SK-N-SH treated with all-trans-retinoic acid at 6 μM for 48 hours (cell line): ENCODE measurements around the gene ULK1.
"Not testable (repeated sequence)": the region's sequence is repeated elsewhere in the genome, so short reads cannot be mapped to it uniquely, and the experiment has no call there.

Experiments used
- ATAC-seq: fragments of 200-7000 bp; cut with Tn5 transposase; 3 replicates; pipeline ENCODE4 v1.9.1; 2020; ENCODE audit warnings: mild to moderate bottlenecking, moderate library complexity
- BACH2 ChIP-seq: fragments of 250-450 bp; sonication (Bioruptor Pico); IDR thresholded peaks from 2 replicates; pipeline ENCODE4 v1.9.0; 2021; ENCODE audit warnings: mild to moderate bottlenecking, borderline replicate concordance
- CREB5 ChIP-seq: fragments of 250-450 bp; sonication (Bioruptor Pico); IDR thresholded peaks from 2 replicates; pipeline ENCODE4 v1.5.1; 2020; ENCODE audit warnings: low read depth, mild to moderate bottlenecking, moderate library complexity
- CSDC2 ChIP-seq: fragments of 250-450 bp; sonication (Bioruptor Pico); IDR thresholded peaks from 2 replicates; pipeline ENCODE4 v1.5.0; 2020; ENCODE audit warnings: mild to moderate bottlenecking, moderate library complexity
- CSRNP3 ChIP-seq: fragments of 250-450 bp; sonication (Bioruptor Pico); IDR thresholded peaks from 2 replicates; pipeline ENCODE4 v1.5.1; 2021; ENCODE audit warnings: mild to moderate bottlenecking, moderate library complexity
- ESRRG ChIP-seq: fragments of 250-450 bp; sonication (Bioruptor Pico); IDR thresholded peaks from 2 replicates; pipeline ENCODE4 v1.6.1; 2021; ENCODE audit warnings: mild to moderate bottlenecking
- GLIS3 ChIP-seq: fragments of 250-450 bp; sonication (Bioruptor Pico); IDR thresholded peaks from 2 replicates; pipeline ENCODE4 v1.5.0; 2020; ENCODE audit warnings: mild to moderate bottlenecking, moderate library complexity
- ISL1 ChIP-seq: fragments of 250-450 bp; sonication (Bioruptor Pico); IDR thresholded peaks from 2 replicates; pipeline ENCODE4 v2.1.2; 2022; ENCODE audit warnings: mild to moderate bottlenecking, moderate library complexity
- POU6F1 ChIP-seq: fragments of 250-450 bp; sonication (Bioruptor Pico); IDR thresholded peaks from 2 replicates; pipeline ENCODE4 v1.8.0; 2021; ENCODE audit warnings: low read depth, mild to moderate bottlenecking, moderate library complexity, borderline replicate concordance
- SNAI2 ChIP-seq: fragments of 250-450 bp; sonication (Bioruptor Pico); IDR thresholded peaks from 2 replicates; pipeline ENCODE4 v1.5.0; 2020; ENCODE audit warnings: mild to moderate bottlenecking, moderate library complexity
- TCF4 ChIP-seq: fragments of 250-450 bp; sonication (Bioruptor Pico); IDR thresholded peaks from 2 replicates; pipeline ENCODE4 v1.8.0; 2021; ENCODE audit warnings: mild to moderate bottlenecking, moderate library complexity, borderline replicate concordance
- TOX ChIP-seq: fragments of 250-450 bp; sonication (Bioruptor Pico); IDR thresholded peaks from 2 replicates; pipeline ENCODE4 v1.8.0; 2021; ENCODE audit warnings: mild to moderate bottlenecking, moderate library complexity, borderline replicate concordance
- ZC3H10 ChIP-seq: fragments of 250-450 bp; sonication (Bioruptor Pico); IDR thresholded peaks from 2 replicates; pipeline ENCODE4 v1.5.1; 2021; ENCODE audit warnings: mild to moderate bottlenecking, moderate library complexity
- ZFP30 ChIP-seq: fragments of 450-650 bp; formaldehyde crosslinking; IDR thresholded peaks from 2 replicates; pipeline ENCODE4 v1.5.0; 2022; ENCODE audit warnings: mild to moderate bottlenecking, moderate library complexity
- ZNF565 ChIP-seq: fragments of 450-650 bp; formaldehyde crosslinking; conservative IDR thresholded peaks from 2 replicates; pipeline ENCODE4 v1.5.0; 2020; ENCODE audit warnings: low read depth, mild to moderate bottlenecking, moderate library complexity

The ULK1 gene

DNA sequence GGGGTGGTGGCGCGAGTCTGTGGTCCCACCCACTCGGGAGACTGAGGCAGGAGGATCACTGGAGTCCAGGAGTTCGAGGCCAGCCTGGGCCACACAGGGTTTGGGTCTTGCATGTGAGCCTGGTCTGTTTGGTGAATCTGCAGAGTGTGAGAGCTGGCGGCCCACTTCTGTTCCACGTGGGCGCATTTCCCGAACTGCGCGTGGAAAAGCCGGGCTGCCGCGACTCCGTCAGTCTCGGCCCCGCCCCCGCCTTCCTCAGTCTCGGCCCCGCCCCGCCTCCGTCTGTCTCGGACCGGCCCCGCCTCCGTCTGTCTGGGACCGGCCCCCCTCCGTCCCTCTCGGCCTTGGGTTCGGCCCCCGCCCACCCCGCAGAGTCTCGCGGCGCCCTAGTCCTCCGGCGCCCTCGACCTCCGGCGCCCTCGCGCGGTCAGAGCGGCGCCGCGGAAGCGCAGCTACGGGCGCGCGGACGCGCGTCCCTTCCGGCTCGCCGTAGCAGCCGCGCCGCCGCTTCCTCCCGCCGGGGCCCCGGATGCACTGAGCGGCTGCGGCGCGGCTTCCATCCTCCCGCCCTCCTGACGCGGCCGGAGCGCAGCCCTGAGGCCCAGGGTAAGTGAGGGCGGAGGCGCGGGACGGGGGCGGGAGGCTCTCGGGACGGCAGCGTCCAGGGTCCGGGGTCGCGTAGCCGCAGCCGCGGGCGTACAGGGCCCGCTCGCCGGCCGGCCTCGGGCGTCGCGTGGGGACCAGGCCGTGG, 55.2 kb downstream of the ULK1 start, which contains the start of gene EP400:
Gene EP400 (plus strand): TSS at position 512 of the 751 bp plus-strand sequence. CDS start 10,678 bp downstream, outside the sequence.
- TF ChIP-seq CSRNP3 = no peak
- TF ChIP-seq TOX (CRISPR knock-in tag) = no peak
- TF ChIP-seq ISL1 (CRISPR knock-in tag) = no peak
- TF ChIP-seq CREB5 (CRISPR knock-in tag) = no peak
- TF ChIP-seq CSDC2 (CRISPR knock-in tag) = no peak
- no peak for TF ChIP-seq BACH2
- no peak for TF ChIP-seq TCF4 (CRISPR knock-in tag)
- ATAC-seq = peak; percentile 93

- ATAC-seq = peak; percentile 19
Observed at GRCh38 chr12:131950182-131950913, 55.9 kb downstream of the ULK1 start.

GRCh38 chr12:131953810-131954209, 59.4 kb downstream of the ULK1 start:
- ATAC-seq = not testable (repeated sequence)

More at GRCh38 chr12:131950182-131950913, 55.9 kb downstream of the ULK1 start:
- TF ChIP-seq POU6F1 (CRISPR knock-in tag) (no peak), CREB5 (CRISPR knock-in tag) (no peak), BACH2 (no peak), ZFP30 (no peak), CSDC2 (CRISPR knock-in tag) (no peak), TCF4 (CRISPR knock-in tag) (no peak), ZC3H10 (CRISPR knock-in tag) (no peak), ISL1 (CRISPR knock-in tag) (no peak), GLIS3 (CRISPR knock-in tag) (no peak), ESRRG (CRISPR knock-in tag) (no peak), ZNF565 (CRISPR knock-in tag) (no peak)

DNA sequence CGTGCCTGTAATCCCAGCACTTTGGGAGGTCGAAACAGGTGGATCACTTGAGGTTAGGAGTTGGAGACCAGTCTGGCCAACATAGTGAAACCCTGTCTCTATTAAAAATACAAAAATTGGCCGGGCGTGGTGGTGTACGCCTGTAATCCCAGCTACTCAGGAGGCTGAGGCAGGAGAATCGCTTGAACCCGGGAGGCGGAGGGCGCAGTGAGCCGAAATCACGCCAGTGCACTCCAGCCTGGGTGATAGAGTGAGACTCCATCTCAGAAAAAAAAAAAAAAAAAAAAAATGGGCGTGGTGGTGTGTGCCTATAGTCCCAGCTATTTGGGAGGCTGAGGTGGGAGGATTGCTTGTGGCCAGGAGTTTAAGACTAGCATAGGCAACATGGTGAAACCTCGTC, 60.0 kb downstream of the ULK1 start:
- not testable (repeated sequence) for ATAC-seq

- ATAC-seq = no peak
- TF ChIP-seq ZFP30 (no peak), SNAI2 (CRISPR knock-in tag) (no peak), CSRNP3 (no peak)
Observed at GRCh38 chr12:131959116-131959515, 64.7 kb downstream of the ULK1 start.
